ENCODE measurements around the gene TMEM231. TPM values are rescaled to one million over a fixed set of nuclear protein-coding genes. Genes with fewer than 3 reads are reported as not detected.

The TMEM231 gene
- total RNA-seq, 1 experiment from 2014 or later: 3.4 TPM

DNA sequence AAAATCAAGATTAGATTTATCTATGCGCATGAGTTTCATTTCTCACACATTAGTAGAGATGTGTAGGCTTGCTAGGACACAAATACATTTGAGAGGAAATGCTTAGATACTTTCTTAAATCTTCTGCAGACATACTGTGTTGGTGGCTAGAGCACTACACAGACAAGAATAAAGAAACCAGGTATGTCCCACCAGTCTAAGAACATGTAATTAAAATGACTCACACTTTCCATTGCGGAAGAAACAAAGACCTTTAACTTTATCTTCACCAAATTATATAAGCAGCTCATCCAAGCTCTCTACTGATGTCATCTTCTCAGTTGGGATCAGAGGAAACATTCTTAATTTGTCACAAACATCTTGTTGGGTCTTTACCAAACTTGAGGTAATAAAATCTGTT, 22.7 kb upstream of the TMEM231 start:
- no peak overlapping the region for H4K5ac ChIP-seq (ENCODE audit: insufficient read length, low read depth, low read length)
- no peaks in the 10 kb centered on the region for H4K20me1 ChIP-seq (ENCODE audit: control insufficient read depth, insufficient read depth, insufficient read length)
- no peak overlapping the region for H4K91ac ChIP-seq (ENCODE audit: insufficient read length, low read depth, low read length)
- H3K4ac ChIP-seq (ENCODE audit: low read depth, low read length): no peak overlapping the region
- no peaks in the 10 kb centered on the region for H3K79me1 ChIP-seq (ENCODE audit: insufficient read depth, low read depth, low read length, poor library complexity, severe bottlenecking)
- H3K9me3 ChIP-seq (ENCODE audit: control insufficient read depth, low read depth, low read length): no peaks in the 10 kb centered on the region
- H4K8ac ChIP-seq (replicated peaks; ENCODE audit: insufficient read length, low read depth, low read length): no peak overlapping the region
- no peak overlapping the region for H2BK12ac ChIP-seq (ENCODE audit: insufficient read length, low read depth, low read length)
- TF ChIP-seq, protein P1, sequence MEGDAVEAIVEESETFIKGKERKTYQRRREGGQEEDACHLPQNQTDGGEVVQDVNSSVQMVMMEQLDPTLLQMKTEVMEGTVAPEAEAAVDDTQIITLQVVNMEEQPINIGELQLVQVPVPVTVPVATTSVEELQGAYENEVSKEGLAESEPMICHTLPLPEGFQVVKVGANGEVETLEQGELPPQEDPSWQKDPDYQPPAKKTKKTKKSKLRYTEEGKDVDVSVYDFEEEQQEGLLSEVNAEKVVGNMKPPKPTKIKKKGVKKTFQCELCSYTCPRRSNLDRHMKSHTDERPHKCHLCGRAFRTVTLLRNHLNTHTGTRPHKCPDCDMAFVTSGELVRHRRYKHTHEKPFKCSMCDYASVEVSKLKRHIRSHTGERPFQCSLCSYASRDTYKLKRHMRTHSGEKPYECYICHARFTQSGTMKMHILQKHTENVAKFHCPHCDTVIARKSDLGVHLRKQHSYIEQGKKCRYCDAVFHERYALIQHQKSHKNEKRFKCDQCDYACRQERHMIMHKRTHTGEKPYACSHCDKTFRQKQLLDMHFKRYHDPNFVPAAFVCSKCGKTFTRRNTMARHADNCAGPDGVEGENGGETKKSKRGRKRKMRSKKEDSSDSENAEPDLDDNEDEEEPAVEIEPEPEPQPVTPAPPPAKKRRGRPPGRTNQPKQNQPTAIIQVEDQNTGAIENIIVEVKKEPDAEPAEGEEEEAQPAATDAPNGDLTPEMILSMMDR (conservative IDR thresholded peaks at IDR 0.05): no peak
- no CpG with 5 or more reads among the region's 2 CpGs for WGBS (ENCODE audit: extremely low coverage, insufficient read length, low lambda C conversion rate)
- H3T11ph ChIP-seq (ENCODE audit: low read length): no peak overlapping the region
- Mint-ChIP-seq H3K27me3 (ENCODE audit: low read depth) (no peaks in the 10 kb centered on the region), H3K4me1 (peaks cover 14 to 15% of the 10 kb centered on the region in 2 experiments), H3K27ac (no peak overlapping the region; a peak in 1 of 7 replicates), H3K4me3 (no peak overlapping the region), H3K9me3 (no peaks in the 10 kb centered on the region), H3K36me3 (ENCODE audit: insufficient read depth in 1 of 3, low read depth in 3 of 3) (peaks cover 12 to 46% (median 39%) of the 10 kb centered on the region in 3 experiments; a peak in 6 of 7 replicates)
- H3K23me2 ChIP-seq (ENCODE audit: insufficient read length, low read depth, low read length, poor library complexity, severe bottlenecking): no peaks in the 10 kb centered on the region
- H2BK15ac ChIP-seq (ENCODE audit: low read depth, low read length): no peak overlapping the region
- H3K27me3 ChIP-seq (ENCODE audit: insufficient read depth, low read length): no peaks in the 10 kb centered on the region
- no peak overlapping the region for H2BK120ac ChIP-seq (ENCODE audit: low read depth, low read length, poor library complexity, severe bottlenecking)
- no peak overlapping the region for H3K27ac ChIP-seq (ENCODE audit: insufficient read length, low read depth, low read length)
- H3K4me2 ChIP-seq (ENCODE audit: insufficient read depth, insufficient read length, low read length): no peak overlapping the region
- H2BK20ac ChIP-seq (ENCODE audit: low read depth, low read length, poor library complexity, severe bottlenecking): no peak overlapping the region
- H2AK5ac ChIP-seq (ENCODE audit: insufficient read length, low read length): no peak overlapping the region
- DNase-seq: no peak
- H3K79me2 ChIP-seq (ENCODE audit: insufficient read depth, low read length): no peaks in the 10 kb centered on the region
- no peak overlapping the region for H3K56ac ChIP-seq (ENCODE audit: insufficient read length, low read depth, low read length)
- no peak overlapping the region for H3K14ac ChIP-seq (ENCODE audit: insufficient read depth, low read length)
- no peak overlapping the region for H3K18ac ChIP-seq (ENCODE audit: insufficient read length, low read depth, low read length)
- no peak overlapping the region for H2AFZ ChIP-seq (ENCODE audit: low read length)
- H2BK5ac ChIP-seq (ENCODE audit: insufficient read length, low read length): no peak overlapping the region
- peaks cover 8% of the 10 kb centered on the region; the same call in 1 of the 2 replicates for H3K4me1 ChIP-seq (ENCODE audit: insufficient read depth, low read length)
- no peak overlapping the region for H3K23ac ChIP-seq (ENCODE audit: insufficient read length, low read depth, low read length)
- no peak overlapping the region for H3K9ac ChIP-seq (ENCODE audit: extremely low read depth, insufficient read length, low read length)
